ENCODE measurements around the gene SUSD1. TPM values are rescaled to one million over a fixed set of nuclear protein-coding genes. Genes with fewer than 3 reads are reported as not detected.

Gene SUSD1
- total RNA-seq, 1 experiment from 2014 or later = 7.9 TPM

- DNase-seq (ENCODE audit: low read depth, low spot score) (no peak), ATAC-seq (peak; percentile 28)
- no TSS peak for BruUV-seq (replicated peaks)
- TF ChIP-seq ZNF274 (IDR thresholded peaks at IDR 0.05; ENCODE audit: low read depth, low read length) = no peak
- no peak for TF ChIP-seq ATF3 (IDR thresholded peaks at IDR 0.05)
- no peak for TF ChIP-seq CEBPB (IDR thresholded peaks at IDR 0.05; ENCODE audit: low read depth)
- TF ChIP-seq SIN3A (IDR thresholded peaks at IDR 0.05; ENCODE audit: low read depth) = no peak
- TF ChIP-seq RAD21 (IDR thresholded peaks at IDR 0.05; ENCODE audit: low read depth) = no peak
- TF ChIP-seq EZH2phosphoT487 (IDR thresholded peaks at IDR 0.05; ENCODE audit: borderline replicate concordance) = no peak
- no peak for TF ChIP-seq REST (IDR thresholded peaks at IDR 0.05; ENCODE audit: low read depth)
- no peak for TF ChIP-seq YY1 (IDR thresholded peaks at IDR 0.05; ENCODE audit: extremely low read depth, insufficient replicate concordance, low read depth, low read length)
- no peak for TF ChIP-seq MAX (IDR thresholded peaks at IDR 0.05)
- TF ChIP-seq EGR1 (IDR thresholded peaks at IDR 0.05; ENCODE audit: low read depth) = no peak
- TF ChIP-seq ZBTB33 (IDR thresholded peaks at IDR 0.05; ENCODE audit: extremely low read depth, insufficient replicate concordance, low read length) = no peak
- TF ChIP-seq CTCF (IDR thresholded peaks at IDR 0.05 in 2 of 3, conservative IDR thresholded peaks at IDR 0.05 in 1 of 3; ENCODE audit: borderline replicate concordance in 1 of 3, insufficient read depth in 1 of 3, low read depth in 2 of 3, low read length in 2 of 3) = no peak
- TF ChIP-seq SRF (IDR thresholded peaks at IDR 0.05; ENCODE audit: low read depth) = no peak
- TF ChIP-seq POLR2A (IDR thresholded peaks at IDR 0.05; ENCODE audit: borderline replicate concordance, extremely low read depth, insufficient read depth, insufficient read length) = no peak
- no peak for TF ChIP-seq ELF1 (IDR thresholded peaks at IDR 0.05; ENCODE audit: borderline replicate concordance, low read depth)
- no peak; the same call in 1 of the 2 replicates for TF ChIP-seq CBX3 (IDR thresholded peaks at IDR 0.05; ENCODE audit: low read depth)
- H3K9me3 ChIP-seq (ENCODE audit: control insufficient read depth in 1 of 2, insufficient read depth in 1 of 2, low read depth in 1 of 2, low read length in 2 of 2) = no peaks in the 10 kb centered on the region
- no peak overlapping the region for H3K4me2 ChIP-seq (ENCODE audit: low read length)
- ChIA-PET POLR2A (interaction anchor here (0.9 kb wide), 1 partner anchor 331 kb away, joined by 3 read pairs; no protein-coding TSS in a partner anchor), RAD21 (ENCODE audit: low non-redundant PET in 1 of 2, low total read pairs in 2 of 2, uncharacterized antibody in 2 of 2, unreplicated experiment in 2 of 2) (interaction anchor here (0.7 to 1.9 kb wide), 11 partner anchors 63 to 316 kb away, joined by 3 to 8 read pairs (median 3); partner anchors contain the start of gene UGCG (in 1 of the 2)), CTCF (interaction anchor here (0.8 to 2.4 kb wide), 9 partner anchors 9 to 476 kb away, joined by 3 to 54 read pairs (median 7); partner anchors contain the start of gene PTGR1)
- H3K4me3 ChIP-seq (replicated peaks in 1 of 2; ENCODE audit: low read depth in 1 of 2, low read length in 2 of 2) = no peak overlapping the region
- H3K36me3 ChIP-seq (ENCODE audit: control insufficient read depth in 1 of 2, insufficient read depth in 2 of 2, low read length in 2 of 2) = no peaks in the 10 kb centered on the region
- no peaks in the 10 kb centered on the region for H3K9me2 ChIP-seq (ENCODE audit: insufficient read depth)
- H3K27me3 ChIP-seq (ENCODE audit: insufficient read depth, low read length) = no peaks in the 10 kb centered on the region
- H3K4me1 ChIP-seq (ENCODE audit: control insufficient read depth in 1 of 2, insufficient read depth in 2 of 2, low read length in 2 of 2) = peaks cover 16 to 46% of the 10 kb centered on the region in 2 experiments
- H3K79me2 ChIP-seq (ENCODE audit: insufficient read depth, low read length) = no peaks in the 10 kb centered on the region
- H3K27ac ChIP-seq (ENCODE audit: low read depth, low read length) = no peak overlapping the region
- H2AFZ ChIP-seq (ENCODE audit: low read depth, low read length, poor library complexity, severe bottlenecking) = no peak overlapping the region
- no peaks in the 10 kb centered on the region for H4K20me1 ChIP-seq (ENCODE audit: insufficient read depth)
- no peak overlapping the region for H3K9ac ChIP-seq (ENCODE audit: low read length)
- intact Hi-C loops (cut with micrococcal nuclease) = loop anchor here (2.0 to 10.0 kb wide), 3 partner anchors 178 to 440 kb away; partner anchors contain the start of genes DNAJC25 and UGCG
These were observed 100.1 kb downstream of the SUSD1 start for GRCh38 chr9:112075009-112075378.

Measured in HCT116 (cell line).